GM12874 (cell line): ENCODE measurements around the gene F12.

Experiments used
- CTCF ChIP-seq: IDR thresholded peaks from 2 replicates; pipeline ENCODE4 v1.5.1; 2011; ENCODE audit warnings: low read depth, mild to moderate bottlenecking, control low read depth, low read length, moderate library complexity; ENCODE audit not compliant: insufficient read depth

The F12 gene

GRCh38 chr5:177396807-177397206, 12.6 kb downstream of the F12 start:
- no peak for TF ChIP-seq CTCF

- TF ChIP-seq CTCF = no peak
These were observed 13.3 kb downstream of the F12 start for GRCh38 chr5:177396078-177396477.

- no peak for TF ChIP-seq CTCF
These were observed 15.4 kb downstream of the F12 start for GRCh38 chr5:177393990-177394389.

- no peak for TF ChIP-seq CTCF
These were observed 16.1 kb downstream of the F12 start for GRCh38 chr5:177393206-177393765.

GRCh38 chr5:177392765-177393164, 16.6 kb downstream of the F12 start:
- TF ChIP-seq CTCF = no peak

- peak; percentile 93 for TF ChIP-seq CTCF
These were observed 18.7 kb downstream of the F12 start for GRCh38 chr5:177390363-177391300.

GRCh38 chr5:177389241-177390169, 19.9 kb downstream of the F12 start:
- no peak for TF ChIP-seq CTCF
